Spleen (tissue), 11 donors: Measurements from ENCODE around the gene CBX3. TPM values are rescaled to one million over a fixed set of nuclear protein-coding genes. Genes with fewer than 3 reads are reported as not detected.
A peak's percentile ranks its signal among the peaks of the same experiment; 100 is the strongest.

Experiments
- DNase-seq: peaks from one replicate; pipeline ENCODE4 v3.0.0-alpha.2; 2020
- H3K27ac ChIP-seq, 8 donors: fragments of 200-600 bp; sonication (generic) in 7 of 8; 1 replicate in 4 of 8; 2 replicates in 4 of 8; pipeline versions ENCODE4 v1.5.0 to v1.8.0; 2016 to 2021; ENCODE audit warnings: inconsistent platforms in 4 of 8, mild to moderate bottlenecking in 4 of 8, moderate library complexity in 1 of 8
- H3K27me3 ChIP-seq, 7 donors: fragments of 200-600 bp; sonication (generic) in 6 of 7; replicated peaks in 1 of 7; 1 replicate in 4 of 7; 2 replicates in 3 of 7; pipeline versions ENCODE4 v1.5.0 to v1.8.0; 2016 to 2021; ENCODE audit warnings: inconsistent platforms in 3 of 7, mild to moderate bottlenecking in 1 of 7
- H3K36me3 ChIP-seq, 6 donors: fragments of 200-600 bp; sonication (generic) in 5 of 6; 1 replicate in 4 of 6; 2 replicates in 2 of 6; pipeline versions ENCODE4 v1.5.0 to v1.8.0; 2016 to 2021; ENCODE audit warnings: inconsistent platforms in 2 of 6
- H3K4me1 ChIP-seq, 6 donors: fragments of 200-600 bp; sonication (generic) in 5 of 6; 1 replicate in 3 of 6; 2 replicates in 3 of 6; pipeline versions ENCODE4 v1.5.0 to v1.8.0; 2016 to 2021; ENCODE audit warnings: inconsistent platforms in 3 of 6
- H3K4me3 ChIP-seq, 8 donors: fragments of 200-600 bp; sonication (generic) in 7 of 8; 1 replicate in 4 of 8; 2 replicates in 4 of 8; pipeline versions ENCODE4 v1.5.0 to v1.8.0; 2016 to 2021; ENCODE audit warnings: inconsistent platforms in 4 of 8, mild to moderate bottlenecking in 4 of 8, moderate library complexity in 2 of 8
- H3K9me3 ChIP-seq, 8 donors: fragments of 200-600 bp; sonication (generic) in 7 of 8; 1 replicate in 4 of 8; 2 replicates in 4 of 8; pipeline versions ENCODE4 v1.5.0 to v1.8.0; 2016 to 2021; ENCODE audit warnings: inconsistent platforms in 4 of 8
- POLR2A ChIP-seq, 3 donors: fragments of 450-650 bp; IDR thresholded peaks; one replicate each; pipeline ENCODE4 v1.5.1; 2017; ENCODE audit warnings: antibody characterized with exemption in 3 of 3, mild to moderate bottlenecking in 1 of 3
- POLR2AphosphoS5 ChIP-seq, 3 donors: sonication (generic); formaldehyde crosslinking; IDR thresholded peaks; one replicate each; pipeline ENCODE4 v1.5.1; 2017; ENCODE audit warnings: antibody characterized with exemption in 3 of 3
- WGBS, 5 donors: extraction: QIAGEN DNeasy Blood & Tissue Kit in 3 of 5; methylation state at CpG; one replicate each; pipeline versions ENCODE4 v1.1.5 to v1.1.7; 2013 to 2018; 5-methylcytosine and 5-hydroxymethylcytosine counted together
- intact Hi-C: fragments of 100-400 bp; cut with DNase I; formaldehyde crosslinking; loops from one replicate; pipeline ENCODE4 v1.15.0; 2023; ENCODE audit warnings: low total_unique reads
- polyA plus RNA-seq, 3 donors: library from polyadenylated mRNA; stranded (reverse); fragments of 200-250 nt; gene quantifications; one replicate each; pipeline ENCODE4 v1.2.1, GENCODE V29; 2013
- total RNA-seq, 7 donors: library from RNA; depleted of rRNA in 3 of 7; stranded (reverse); fragments of >200 nt in 3 of 7; fragmentation: NEBNext Ultra II Directional in 4 of 7; extraction: Animal tissue kit (Norgen Biotek cat#: 25700) in 4 of 7; gene quantifications; one replicate each; pipeline versions ENCODE4 v1.1.0 to v1.2.1, GENCODE V29; 2016 to 2021
- TF ChIP-seq, protein P1 (sequence below), 11 experiments: fragments of 200-600 bp in 7 of 11; fragments of 450-650 bp in 4 of 11; sonication (generic) in 4 of 11; IDR thresholded peaks in 8 of 11; conservative IDR thresholded peaks in 3 of 11; 1 replicate in 7 of 11; 2 replicates in 4 of 11; pipeline versions ENCODE4 v1.4.0 to v1.8.0; 2016 to 2021; ENCODE audit warnings: antibody characterized with exemption in 11 of 11, inconsistent platforms in 4 of 11, mild to moderate bottlenecking in 1 of 11
- donor health status: healthy with polysubstance abuse.
- donor health status: DM: no; HTN: no; CAD: no; lungs with moderate emphysema.
- donor health status: DM: no; HTN: no; CAD: no.
- donor health status: Bipolar disorder and iron deficiency.
- donor health status: healthy.
- donor health status: DM: no; HTN: no; CAD: no.
- donor health status: DM: yes; HTN: yes; CAD: no.

The CBX3 gene
- total and polyA plus RNA-seq, 10 donors: 87.3 to 146 (median 109) TPM

DNA sequence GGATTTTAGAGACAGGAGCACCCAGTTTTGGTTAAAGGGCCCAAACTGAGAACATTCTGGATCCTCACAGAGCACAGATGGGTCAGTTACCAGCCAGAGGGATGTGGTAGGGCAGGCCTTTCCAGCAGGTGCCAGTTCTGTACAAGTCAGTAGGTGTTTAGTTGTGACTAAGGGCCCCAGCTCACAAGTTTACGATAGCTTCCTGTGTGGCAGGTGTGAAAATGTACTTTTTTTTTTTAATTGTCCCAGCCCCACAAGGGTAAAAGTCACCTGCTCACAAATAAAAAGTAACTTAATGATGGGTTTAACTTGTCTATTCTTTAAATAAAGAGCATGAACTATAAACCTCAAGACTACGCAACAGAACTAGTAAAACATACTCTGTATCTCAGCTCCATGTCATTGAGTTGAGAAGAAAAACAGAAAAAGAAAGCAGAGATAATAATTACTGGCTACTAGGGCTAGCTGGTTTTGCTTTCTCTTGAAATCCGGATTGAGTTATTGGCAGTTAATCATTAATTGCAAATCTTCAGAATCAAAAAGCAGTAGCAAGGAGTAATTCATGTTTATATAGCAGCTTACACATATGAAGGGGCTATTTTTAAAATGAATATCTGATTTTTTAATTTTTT is 34.1 kb upstream of the CBX3 start:
- peaks cover 0 to 25% (median 3%) of the 10 kb centered on the region in 6 donors for H3K36me3 ChIP-seq
- H3K4me1 ChIP-seq: peaks cover 7 to 22% (median 15%) of the 10 kb centered on the region in 6 donors
- WGBS, 5 donors: 71 to 81% (median 79%) methylated on average over 3 of the region's 3 CpGs
- TF ChIP-seq, protein P1, sequence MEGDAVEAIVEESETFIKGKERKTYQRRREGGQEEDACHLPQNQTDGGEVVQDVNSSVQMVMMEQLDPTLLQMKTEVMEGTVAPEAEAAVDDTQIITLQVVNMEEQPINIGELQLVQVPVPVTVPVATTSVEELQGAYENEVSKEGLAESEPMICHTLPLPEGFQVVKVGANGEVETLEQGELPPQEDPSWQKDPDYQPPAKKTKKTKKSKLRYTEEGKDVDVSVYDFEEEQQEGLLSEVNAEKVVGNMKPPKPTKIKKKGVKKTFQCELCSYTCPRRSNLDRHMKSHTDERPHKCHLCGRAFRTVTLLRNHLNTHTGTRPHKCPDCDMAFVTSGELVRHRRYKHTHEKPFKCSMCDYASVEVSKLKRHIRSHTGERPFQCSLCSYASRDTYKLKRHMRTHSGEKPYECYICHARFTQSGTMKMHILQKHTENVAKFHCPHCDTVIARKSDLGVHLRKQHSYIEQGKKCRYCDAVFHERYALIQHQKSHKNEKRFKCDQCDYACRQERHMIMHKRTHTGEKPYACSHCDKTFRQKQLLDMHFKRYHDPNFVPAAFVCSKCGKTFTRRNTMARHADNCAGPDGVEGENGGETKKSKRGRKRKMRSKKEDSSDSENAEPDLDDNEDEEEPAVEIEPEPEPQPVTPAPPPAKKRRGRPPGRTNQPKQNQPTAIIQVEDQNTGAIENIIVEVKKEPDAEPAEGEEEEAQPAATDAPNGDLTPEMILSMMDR (IDR thresholded peaks at IDR 0.05 in 8 of 11, conservative IDR thresholded peaks at IDR 0.05 in 3 of 11): no peak
- peak in 1 of 3 donors; percentile 14 for TF ChIP-seq POLR2AphosphoS5 (IDR thresholded peaks at IDR 0.05)
- H3K27ac ChIP-seq: peak overlapping the region in 6 of 8 donors; percentile 6 to 76 (median 56)
- H3K27me3 ChIP-seq: no peaks in the 10 kb centered on the region
- H3K4me3 ChIP-seq: no peak overlapping the region
- peaks cover 0 to 4% (median 0%) of the 10 kb centered on the region in 8 donors for H3K9me3 ChIP-seq
- intact Hi-C loops: no loop called here
- DNase-seq: no peak

DNA sequence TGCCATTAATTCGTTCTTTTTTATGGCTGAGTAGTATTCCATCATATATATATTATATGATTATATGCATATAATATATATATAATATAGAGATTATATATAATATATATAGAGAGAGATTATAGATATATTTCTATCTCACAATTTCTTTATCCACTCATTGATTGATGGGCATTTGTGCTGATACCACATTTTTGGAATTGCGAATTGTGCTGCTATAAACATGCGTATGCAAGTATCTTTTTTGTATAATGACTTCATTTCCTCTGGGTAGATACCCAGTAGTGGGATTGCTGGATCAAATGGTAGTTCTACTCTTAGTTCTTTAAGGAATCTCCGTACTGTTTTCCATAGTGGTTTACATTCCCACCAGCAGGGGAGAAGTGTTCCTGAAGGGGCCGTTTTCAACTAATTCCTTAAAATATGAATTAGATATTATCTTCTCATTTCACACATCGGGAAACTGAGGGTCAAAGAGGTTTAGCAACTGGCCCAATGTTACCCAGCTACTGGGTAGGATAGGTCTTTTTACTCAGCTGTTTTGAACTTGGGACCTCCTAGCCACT is 33.0 kb upstream of the CBX3 start:
- peaks cover 7 to 22% (median 15%) of the 10 kb centered on the region in 6 donors for H3K4me1 ChIP-seq
- no peaks in the 10 kb centered on the region for H3K27me3 ChIP-seq
- intact Hi-C loops: no loop called here
- TF ChIP-seq, protein P1 (IDR thresholded peaks at IDR 0.05 in 8 of 11, conservative IDR thresholded peaks at IDR 0.05 in 3 of 11): no peak
- no peak for TF ChIP-seq POLR2A (IDR thresholded peaks at IDR 0.05)
- TF ChIP-seq POLR2AphosphoS5 (IDR thresholded peaks at IDR 0.05): no peak
- H3K27ac ChIP-seq: no peak overlapping the region
- H3K9me3 ChIP-seq: peaks cover 0 to 4% (median 0%) of the 10 kb centered on the region in 8 donors
- 81 to 96% (median 93%) methylated on average over 6 of the region's 6 CpGs for WGBS, 5 donors
- H3K4me3 ChIP-seq: no peak overlapping the region
- no peak for DNase-seq
- peaks cover 0 to 25% (median 3%) of the 10 kb centered on the region in 6 donors for H3K36me3 ChIP-seq

DNA sequence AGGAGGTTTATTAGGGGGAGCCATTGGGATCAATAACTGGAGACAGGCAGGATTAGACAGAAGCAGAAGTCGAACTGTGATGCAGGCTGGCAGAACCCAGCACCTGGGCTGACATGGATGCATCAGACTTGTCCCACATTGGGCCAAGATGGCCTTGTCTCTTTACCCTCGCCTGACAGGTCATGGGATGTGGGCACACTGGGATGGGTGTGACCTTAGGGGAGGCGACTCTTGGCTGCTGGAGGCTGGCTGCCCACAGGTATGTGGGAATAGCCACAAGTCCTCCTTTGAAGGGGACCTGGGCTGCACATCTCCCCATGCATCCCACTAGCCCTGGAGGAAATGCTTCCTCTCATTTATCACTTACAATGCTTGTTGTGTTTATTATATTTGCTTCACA is 32.3 kb upstream of the CBX3 start:
- Histone ChIP-seq H3K27me3 (no peaks in the 10 kb centered on the region), H3K4me3 (no peak overlapping the region), H3K9me3 (no peaks in the 10 kb centered on the region), H3K36me3 (peaks cover 0 to 25% (median 3%) of the 10 kb centered on the region in 6 donors), H3K27ac (no peak overlapping the region), H3K4me1 (peaks cover 7 to 22% (median 15%) of the 10 kb centered on the region in 6 donors)
- intact Hi-C loops: no loop called here
- TF ChIP-seq POLR2AphosphoS5 (IDR thresholded peaks at IDR 0.05) (no peak), POLR2A (IDR thresholded peaks at IDR 0.05) (no peak)
- TF ChIP-seq, protein P1 (IDR thresholded peaks at IDR 0.05 in 8 of 11, conservative IDR thresholded peaks at IDR 0.05 in 3 of 11): no peak
- no peak for DNase-seq
- 74 to 87% (median 86%) methylated on average over 3 of the region's 3 CpGs for WGBS, 5 donors

- H3K4me1 ChIP-seq: peaks cover 7 to 22% (median 15%) of the 10 kb centered on the region in 6 donors
- peaks cover 0 to 25% (median 3%) of the 10 kb centered on the region in 6 donors for H3K36me3 ChIP-seq
- intact Hi-C loops: no loop called here
- H3K9me3 ChIP-seq: no peaks in the 10 kb centered on the region
- H3K27ac ChIP-seq: no peak overlapping the region
- H3K27me3 ChIP-seq: no peaks in the 10 kb centered on the region
- WGBS, 5 donors: 92 to 97% (median 95%) methylated on average over 1 of the region's 1 CpG
- no peak for DNase-seq
- TF ChIP-seq POLR2A (IDR thresholded peaks at IDR 0.05): no peak
- TF ChIP-seq, protein P1 (IDR thresholded peaks at IDR 0.05 in 8 of 11, conservative IDR thresholded peaks at IDR 0.05 in 3 of 11): no peak
- no peak for TF ChIP-seq POLR2AphosphoS5 (IDR thresholded peaks at IDR 0.05)
- H3K4me3 ChIP-seq: no peak overlapping the region
Measured at GRCh38 chr7:26170663-26171062, 30.9 kb upstream of the CBX3 start.
